HG02798 (cell line): ENCODE data around the gene ZGLP1.

ENCODE experiments used
- ATAC-seq: cut with Tn5 transposase; IDR thresholded peaks from one replicate; pipeline ENCODE4 v1.9.1; 2021; ENCODE audit warnings: mild to moderate bottlenecking; ENCODE audit not compliant: unreplicated experiment, poor library complexity

The ZGLP1 gene

GRCh38 chr19:10328558-10329429, 19.2 kb upstream of the ZGLP1 start:
- ATAC-seq = no peak

GRCh38 chr19:10327793-10328192, 18.2 kb upstream of the ZGLP1 start:
- ATAC-seq = no peak

GRCh38 chr19:10325732-10326131, 16.1 kb upstream of the ZGLP1 start:
- ATAC-seq = no peak

GRCh38 chr19:10321874-10322835, 12.5 kb upstream of the ZGLP1 start:
- no peak for ATAC-seq

- no peak for ATAC-seq
Observed at GRCh38 chr19:10321417-10321797, 11.8 kb upstream of the ZGLP1 start.

GRCh38 chr19:10320602-10321416, 11.2 kb upstream of the ZGLP1 start:
- ATAC-seq = no peak

GRCh38 chr19:10318807-10319682, 9.4 kb upstream of the ZGLP1 start:
- no peak for ATAC-seq

- ATAC-seq = no peak
Observed at GRCh38 chr19:10317857-10318462, 8.3 kb upstream of the ZGLP1 start.

GRCh38 chr19:10317045-10317856, 7.6 kb upstream of the ZGLP1 start:
- no peak for ATAC-seq

GRCh38 chr19:10316229-10317044, 6.8 kb upstream of the ZGLP1 start:
- peak; percentile 6 for ATAC-seq

GRCh38 chr19:10315335-10316214, 6.0 kb upstream of the ZGLP1 start, which contains the start of gene FDX2:
Gene FDX2, minus strand, starts transcription at chr19:10316015. Its CDS starts 19 bp downstream, at chr19:10315996.
- peak; percentile 77 for ATAC-seq

GRCh38 chr19:10306327-10306726, 3.3 kb downstream of the ZGLP1 start:
- ATAC-seq = no peak

GRCh38 chr19:10305139-10305806, 4.3 kb downstream of the ZGLP1 start:
- no peak for ATAC-seq

- no peak for ATAC-seq
Observed at GRCh38 chr19:10299545-10300458, 9.8 kb downstream of the ZGLP1 start.
